GM18909 (cell line): ENCODE data around the gene KANK2.

Experiments
- ATAC-seq: cut with Tn5 transposase; IDR thresholded peaks from one replicate; pipeline ENCODE4 v1.9.1; 2021; ENCODE audit warnings: mild to moderate bottlenecking; ENCODE audit not compliant: unreplicated experiment, poor library complexity

Gene KANK2

GRCh38 chr19:11226716-11227166 is 29.4 kb upstream of the KANK2 start:
- ATAC-seq: no peak

GRCh38 chr19:11225815-11226214 is 28.5 kb upstream of the KANK2 start:
- ATAC-seq: no peak

- no peak for ATAC-seq
Measured at GRCh38 chr19:11225172-11225571, 27.8 kb upstream of the KANK2 start.

- no peak for ATAC-seq
Measured at GRCh38 chr19:11224429-11224828, 27.1 kb upstream of the KANK2 start.

- ATAC-seq: no peak
Measured at GRCh38 chr19:11223200-11223599, 25.9 kb upstream of the KANK2 start.

- no peak for ATAC-seq
Measured at GRCh38 chr19:11221082-11221598, 23.8 kb upstream of the KANK2 start.

- no peak for ATAC-seq
Measured at GRCh38 chr19:11214387-11214786, 17.0 kb upstream of the KANK2 start.

GRCh38 chr19:11210656-11210928 is 13.2 kb upstream of the KANK2 start:
- ATAC-seq: no peak

- ATAC-seq: no peak
Measured at GRCh38 chr19:11209839-11210655, 12.7 kb upstream of the KANK2 start.

GRCh38 chr19:11208561-11209471 is 11.5 kb upstream of the KANK2 start:
- no peak for ATAC-seq

- no peak for ATAC-seq
Measured at GRCh38 chr19:11205939-11206570, 8.7 kb upstream of the KANK2 start.

- ATAC-seq: no peak
Measured at GRCh38 chr19:11204943-11205349, 7.6 kb upstream of the KANK2 start.

GRCh38 chr19:11204076-11204602 is 6.8 kb upstream of the KANK2 start:
- no peak for ATAC-seq

GRCh38 chr19:11203194-11204075 is 6.1 kb upstream of the KANK2 start:
- no peak for ATAC-seq

GRCh38 chr19:11202488-11203193 is 5.3 kb upstream of the KANK2 start:
- no peak for ATAC-seq

GRCh38 chr19:11201791-11202190 is 4.4 kb upstream of the KANK2 start:
- no peak for ATAC-seq

GRCh38 chr19:11200931-11201330 is 3.6 kb upstream of the KANK2 start:
- ATAC-seq: no peak

GRCh38 chr19:11200015-11200574 is 2.8 kb upstream of the KANK2 start:
- ATAC-seq: no peak

- no peak for ATAC-seq
Measured at GRCh38 chr19:11199517-11199916, 2.2 kb upstream of the KANK2 start.
